ENCODE data around the gene CTNND2. TPM values are rescaled to one million over a fixed set of nuclear protein-coding genes. Genes with fewer than 3 reads are reported as not detected.
A peak's percentile ranks its signal among the peaks of the same experiment; 100 is the strongest.

The CTNND2 gene
- total RNA-seq, 1 experiment from 2014 or later: not detected

DNA sequence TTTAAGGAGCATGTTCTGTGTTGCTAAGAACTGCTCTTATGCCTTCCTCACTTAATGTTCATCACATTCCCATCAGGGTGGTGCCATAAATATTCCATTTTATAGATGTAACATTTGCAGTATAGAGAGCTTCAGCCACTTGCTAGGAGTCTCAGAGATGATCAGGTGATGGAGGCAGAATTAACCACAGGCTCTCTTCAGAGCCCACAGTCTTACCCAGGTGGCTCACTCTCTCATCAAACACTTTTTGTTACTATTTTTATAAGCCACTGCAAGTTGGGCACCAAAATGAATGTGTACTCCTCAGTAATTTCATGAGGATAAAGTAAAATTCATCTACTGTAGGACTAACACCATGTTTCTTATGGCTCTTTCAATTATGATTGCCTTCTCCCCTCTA lies 651.7 kb downstream of the CTNND2 start:
- H3K9me3 ChIP-seq (ENCODE audit: low read depth, low read length, poor library complexity, severe bottlenecking): no peaks in the 10 kb centered on the region
- H3K27me3 ChIP-seq (replicated peaks; ENCODE audit: insufficient read depth, low read depth, low read length, poor library complexity): no peaks in the 10 kb centered on the region
- no peak overlapping the region for H3K4me3 ChIP-seq (ENCODE audit: low read depth, low read length, poor library complexity, severe bottlenecking)
- no peak overlapping the region for H3K27ac ChIP-seq (ENCODE audit: low read depth, low read length, poor library complexity, severe bottlenecking)
- POLR2A ChIA-PET (ENCODE audit: low non-redundant PET): no interaction called here
- intact Hi-C loops (cut with micrococcal nuclease; ENCODE audit: unreplicated experiment): no loop called here
- H3K36me3 ChIP-seq (ENCODE audit: insufficient read depth, low read length, poor library complexity, severe bottlenecking): no peaks in the 10 kb centered on the region
- no peaks in the 10 kb centered on the region for H3K4me1 ChIP-seq (ENCODE audit: insufficient read depth, low read length, poor library complexity, severe bottlenecking)
- no peak for TF ChIP-seq CTCF (conservative IDR thresholded peaks at IDR 0.05; ENCODE audit: low read depth, low read length)
- no peak for DNase-seq (ENCODE audit: low spot score)
- CTCF ChIA-PET: no interaction called here
- no TSS peak for BruUV-seq (replicated peaks)

- Histone ChIP-seq H3K27ac (ENCODE audit: low read depth, low read length, poor library complexity, severe bottlenecking) (no peak overlapping the region), H3K4me1 (ENCODE audit: insufficient read depth, low read length, poor library complexity, severe bottlenecking) (no peaks in the 10 kb centered on the region), H3K9me3 (ENCODE audit: low read depth, low read length, poor library complexity, severe bottlenecking) (no peaks in the 10 kb centered on the region), H3K4me3 (ENCODE audit: low read depth, low read length, poor library complexity, severe bottlenecking) (no peak overlapping the region), H3K36me3 (ENCODE audit: insufficient read depth, low read length, poor library complexity, severe bottlenecking) (no peaks in the 10 kb centered on the region), H3K27me3 (replicated peaks; ENCODE audit: insufficient read depth, low read depth, low read length, poor library complexity) (no peaks in the 10 kb centered on the region)
- no peak for DNase-seq (ENCODE audit: low spot score)
- POLR2A ChIA-PET (ENCODE audit: low non-redundant PET): no interaction called here
- TF ChIP-seq CTCF (conservative IDR thresholded peaks at IDR 0.05; ENCODE audit: low read depth, low read length) (no peak), EZH2 (IDR thresholded peaks at IDR 0.05; ENCODE audit: borderline replicate concordance, low read depth, low read length, poor library complexity, severe bottlenecking) (no peak)
- CTCF ChIA-PET: no interaction called here
- intact Hi-C loops (cut with micrococcal nuclease; ENCODE audit: unreplicated experiment): no loop called here
- no TSS peak for BruUV-seq (replicated peaks)
Observed at GRCh38 chr5:11252075-11252474, 652.2 kb downstream of the CTNND2 start.

DNA sequence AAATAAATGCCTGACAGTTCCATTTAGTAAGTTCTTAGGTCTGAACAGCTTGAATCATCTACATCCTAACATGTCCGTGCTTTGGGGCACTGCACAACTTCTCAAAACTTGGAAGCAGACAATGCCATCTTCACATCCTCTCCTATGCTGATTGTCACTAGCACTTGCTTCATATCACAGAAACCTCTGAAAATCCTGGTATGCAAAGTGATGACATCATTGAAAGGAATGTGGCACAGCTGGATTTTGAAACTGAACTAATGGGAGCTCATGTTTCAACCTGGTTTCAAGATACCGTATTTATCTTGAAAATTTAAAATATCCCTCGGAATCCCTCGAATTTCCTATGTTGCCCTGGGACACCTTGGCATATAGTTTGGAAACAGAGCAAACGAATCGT lies 653.0 kb downstream of the CTNND2 start:
- Histone ChIP-seq H3K27ac (ENCODE audit: low read depth, low read length, poor library complexity, severe bottlenecking) (no peak overlapping the region), H3K27me3 (replicated peaks; ENCODE audit: insufficient read depth, low read depth, low read length, poor library complexity) (no peaks in the 10 kb centered on the region), H3K4me1 (ENCODE audit: insufficient read depth, low read length, poor library complexity, severe bottlenecking) (no peaks in the 10 kb centered on the region), H3K9me3 (ENCODE audit: low read depth, low read length, poor library complexity, severe bottlenecking) (no peaks in the 10 kb centered on the region), H3K4me3 (ENCODE audit: low read depth, low read length, poor library complexity, severe bottlenecking) (no peak overlapping the region), H3K36me3 (ENCODE audit: insufficient read depth, low read length, poor library complexity, severe bottlenecking) (no peaks in the 10 kb centered on the region)
- intact Hi-C loops (cut with micrococcal nuclease; ENCODE audit: unreplicated experiment): no loop called here
- ChIA-PET CTCF (no interaction called here), POLR2A (ENCODE audit: low non-redundant PET) (no interaction called here)
- DNase-seq (ENCODE audit: low spot score): peak; percentile 26
- TF ChIP-seq CTCF (conservative IDR thresholded peaks at IDR 0.05; ENCODE audit: low read depth, low read length) (no peak), EZH2 (IDR thresholded peaks at IDR 0.05; ENCODE audit: borderline replicate concordance, low read depth, low read length, poor library complexity, severe bottlenecking) (no peak)
- no TSS peak for BruUV-seq (replicated peaks)

All from A673 (cell line).